Panc1 (cell line): ENCODE measurements around the gene IRF3. TPM values are rescaled to one million over a fixed set of nuclear protein-coding genes. Genes with fewer than 3 reads are reported as not detected.
A peak's percentile ranks its signal among the peaks of the same experiment; 100 is the strongest.

ENCODE experiments used
- ATAC-seq: fragments of 200-7000 bp; cut with Tn5 transposase; 2 replicates; pipeline ENCODE4 v1.9.1; 2020; ENCODE audit warnings: mild to moderate bottlenecking, moderate library complexity
- BruUV-seq: library from RNA; stranded (reverse); fragments of 400-500 nt; replicated peaks from 2 replicates; lab custom pipeline; 2021; lab: Mats Ljungman, UMichigan
- CTCF ChIA-PET: fragments of 300-600 bp; sonication (Branson Sonifier 250); formaldehyde crosslinking; loops from one replicate; lab custom pipeline; 2022; ENCODE audit warnings: antibody characterized with exemption; lab: Charles Lee
- POLR2A ChIA-PET: fragments of 300-600 bp; sonication (Branson Sonifier 250); formaldehyde crosslinking; loops from one replicate; lab custom pipeline; 2022; ENCODE audit warnings: antibody characterized with exemption; lab: Charles Lee
- DNase-seq: peaks from one replicate; pipeline ENCODE4 v3.0.0-alpha.2; 2010; ENCODE audit warnings: low read depth, low spot score
- H3K27ac ChIP-seq: 2 replicates; pipeline ENCODE4 v1.5.1; 2011; ENCODE audit warnings: mild to moderate bottlenecking, low read length, inconsistent platforms
- H3K27me3 ChIP-seq: fragments of 200-500 bp; sonication (Bioruptor generic); 2 replicates; pipeline ENCODE4 v1.6.0; 2014; ENCODE audit warnings: low read length, inconsistent platforms; ENCODE audit not compliant: control insufficient read depth, insufficient read depth
- H3K36me3 ChIP-seq: fragments of 200-500 bp; sonication (Bioruptor generic); 2 replicates; pipeline ENCODE4 v1.5.1; 2014; ENCODE audit warnings: inconsistent platforms, mild to moderate bottlenecking, low read length, moderate library complexity; ENCODE audit not compliant: control insufficient read depth, insufficient read depth
- H3K4me1 ChIP-seq: 2 replicates; pipeline ENCODE4 v1.5.1; 2011; ENCODE audit warnings: inconsistent platforms, mild to moderate bottlenecking, low read length, moderate library complexity; ENCODE audit not compliant: control insufficient read depth, insufficient read depth
- H3K4me3 ChIP-seq, 2 experiments: 2 replicates each; pipeline ENCODE4 v1.5.1; 2011 to 2012; ENCODE audit warnings: low read depth in 2 of 2, low read length in 2 of 2, mild to moderate bottlenecking in 2 of 2, inconsistent platforms in 1 of 2, moderate library complexity in 1 of 2
- H3K9me3 ChIP-seq: fragments of 200-500 bp; sonication (Bioruptor generic); 2 replicates; pipeline ENCODE4 v1.5.1; 2014; ENCODE audit warnings: low read depth, mild to moderate bottlenecking, inconsistent platforms, low read length, moderate library complexity; ENCODE audit not compliant: control insufficient read depth, insufficient read depth
- POLR2AphosphoS5 ChIP-seq: IDR thresholded peaks from 2 replicates; pipeline ENCODE4 v1.6.1; 2012; ENCODE audit warnings: mild to moderate bottlenecking, low read depth, low read length, moderate library complexity
- SIN3A ChIP-seq: IDR thresholded peaks from 2 replicates; pipeline ENCODE4 v1.6.1; 2012; ENCODE audit warnings: low read depth, mild to moderate bottlenecking, low read length, moderate library complexity, borderline replicate concordance; ENCODE audit not compliant: insufficient read depth
- TCF7L2 ChIP-seq: IDR thresholded peaks from 2 replicates; pipeline ENCODE4 v1.6.1; 2011; ENCODE audit warnings: mild to moderate bottlenecking, low read depth, low read length, inconsistent platforms
- in situ Hi-C: cut with HindIII; loops from 2 replicates; pipeline ENCODE4 v1.10.0; 2016; ENCODE audit warnings: low sequenced_read_pairs, low pct_unique_long_range_greater_than_20kb
- intact Hi-C: fragments of 100-400 bp; cut with micrococcal nuclease; formaldehyde crosslinking; loops from one replicate; pipeline ENCODE4 v1.10.0; 2022; ENCODE audit not compliant: unreplicated experiment
- total RNA-seq: library from RNA; stranded (reverse); gene quantifications from one replicate; pipeline ENCODE4 v1.2.1, GENCODE V29; 2021; ENCODE audit not compliant: unreplicated experiment
- TF ChIP-seq, protein P1 (sequence below), 2 experiments: IDR thresholded peaks; 2 replicates each; pipeline ENCODE4 v1.6.1; 2011 to 2012; ENCODE audit warnings: low read depth in 2 of 2, control low read depth in 1 of 2, low read length in 1 of 2, mild to moderate bottlenecking in 1 of 2, moderate library complexity in 1 of 2; ENCODE audit not compliant: insufficient read depth in 1 of 2
- TF ChIP-seq, protein P2 (sequence below): fragments of 450-650 bp; IDR thresholded peaks from 2 replicates; pipeline ENCODE4 v1.5.1; 2017; ENCODE audit warnings: mild to moderate bottlenecking

Gene IRF3
- total RNA-seq, 1 experiment from 2014 or later, result 109 TPM

DNA sequence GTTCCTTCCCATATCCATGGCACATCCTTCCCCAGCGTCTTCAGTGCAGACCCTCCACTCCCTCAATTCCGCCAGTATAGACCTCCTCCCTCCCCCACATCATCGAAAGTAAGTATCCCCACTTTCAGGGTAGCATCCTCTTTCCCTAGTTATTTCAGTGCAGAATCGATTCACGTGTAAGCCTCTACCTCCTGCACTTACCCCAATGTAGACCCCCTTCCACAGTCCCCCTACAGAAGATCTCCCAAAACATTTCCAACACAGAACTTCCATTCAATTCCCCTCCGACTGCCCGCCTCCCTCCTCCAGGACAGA is 664 bp downstream of the IRF3 start:
- peaks cover 2% of the 10 kb centered on the region; the same call in 1 of the 2 replicates for H3K4me1 ChIP-seq
- in situ Hi-C loops, result no loop called here
- H3K4me3 ChIP-seq, result peak overlapping the region; percentile 71 to 95
- peaks cover 10% of the 10 kb centered on the region; the same call in 1 of the 2 replicates for H3K36me3 ChIP-seq
- ChIA-PET CTCF (no interaction called here), POLR2A (interaction anchor here (0.8 kb wide), 1 partner anchor 12 kb away, joined by 5 read pairs; the partner anchor contains the start of gene PRMT1)
- intact Hi-C loops, result no loop called here
- H3K9me3 ChIP-seq, result no peaks in the 10 kb centered on the region
- peak overlapping the region; percentile 90 for H3K27ac ChIP-seq
- ATAC-seq, result no peak
- TF ChIP-seq POLR2AphosphoS5 (no peak; the same call in 1 of the 2 replicates), SIN3A (no peak), TCF7L2 (no peak)
- TF ChIP-seq, protein P1, sequence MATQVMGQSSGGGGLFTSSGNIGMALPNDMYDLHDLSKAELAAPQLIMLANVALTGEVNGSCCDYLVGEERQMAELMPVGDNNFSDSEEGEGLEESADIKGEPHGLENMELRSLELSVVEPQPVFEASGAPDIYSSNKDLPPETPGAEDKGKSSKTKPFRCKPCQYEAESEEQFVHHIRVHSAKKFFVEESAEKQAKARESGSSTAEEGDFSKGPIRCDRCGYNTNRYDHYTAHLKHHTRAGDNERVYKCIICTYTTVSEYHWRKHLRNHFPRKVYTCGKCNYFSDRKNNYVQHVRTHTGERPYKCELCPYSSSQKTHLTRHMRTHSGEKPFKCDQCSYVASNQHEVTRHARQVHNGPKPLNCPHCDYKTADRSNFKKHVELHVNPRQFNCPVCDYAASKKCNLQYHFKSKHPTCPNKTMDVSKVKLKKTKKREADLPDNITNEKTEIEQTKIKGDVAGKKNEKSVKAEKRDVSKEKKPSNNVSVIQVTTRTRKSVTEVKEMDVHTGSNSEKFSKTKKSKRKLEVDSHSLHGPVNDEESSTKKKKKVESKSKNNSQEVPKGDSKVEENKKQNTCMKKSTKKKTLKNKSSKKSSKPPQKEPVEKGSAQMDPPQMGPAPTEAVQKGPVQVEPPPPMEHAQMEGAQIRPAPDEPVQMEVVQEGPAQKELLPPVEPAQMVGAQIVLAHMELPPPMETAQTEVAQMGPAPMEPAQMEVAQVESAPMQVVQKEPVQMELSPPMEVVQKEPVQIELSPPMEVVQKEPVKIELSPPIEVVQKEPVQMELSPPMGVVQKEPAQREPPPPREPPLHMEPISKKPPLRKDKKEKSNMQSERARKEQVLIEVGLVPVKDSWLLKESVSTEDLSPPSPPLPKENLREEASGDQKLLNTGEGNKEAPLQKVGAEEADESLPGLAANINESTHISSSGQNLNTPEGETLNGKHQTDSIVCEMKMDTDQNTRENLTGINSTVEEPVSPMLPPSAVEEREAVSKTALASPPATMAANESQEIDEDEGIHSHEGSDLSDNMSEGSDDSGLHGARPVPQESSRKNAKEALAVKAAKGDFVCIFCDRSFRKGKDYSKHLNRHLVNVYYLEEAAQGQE (IDR thresholded peaks at IDR 0.05; ENCODE audit: insufficient read depth in 1 of 2, low read depth in 2 of 2, low read length in 1 of 2), result no peak
- TF ChIP-seq, protein P2, sequence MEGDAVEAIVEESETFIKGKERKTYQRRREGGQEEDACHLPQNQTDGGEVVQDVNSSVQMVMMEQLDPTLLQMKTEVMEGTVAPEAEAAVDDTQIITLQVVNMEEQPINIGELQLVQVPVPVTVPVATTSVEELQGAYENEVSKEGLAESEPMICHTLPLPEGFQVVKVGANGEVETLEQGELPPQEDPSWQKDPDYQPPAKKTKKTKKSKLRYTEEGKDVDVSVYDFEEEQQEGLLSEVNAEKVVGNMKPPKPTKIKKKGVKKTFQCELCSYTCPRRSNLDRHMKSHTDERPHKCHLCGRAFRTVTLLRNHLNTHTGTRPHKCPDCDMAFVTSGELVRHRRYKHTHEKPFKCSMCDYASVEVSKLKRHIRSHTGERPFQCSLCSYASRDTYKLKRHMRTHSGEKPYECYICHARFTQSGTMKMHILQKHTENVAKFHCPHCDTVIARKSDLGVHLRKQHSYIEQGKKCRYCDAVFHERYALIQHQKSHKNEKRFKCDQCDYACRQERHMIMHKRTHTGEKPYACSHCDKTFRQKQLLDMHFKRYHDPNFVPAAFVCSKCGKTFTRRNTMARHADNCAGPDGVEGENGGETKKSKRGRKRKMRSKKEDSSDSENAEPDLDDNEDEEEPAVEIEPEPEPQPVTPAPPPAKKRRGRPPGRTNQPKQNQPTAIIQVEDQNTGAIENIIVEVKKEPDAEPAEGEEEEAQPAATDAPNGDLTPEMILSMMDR, result no peak
- H3K27me3 ChIP-seq, result no peaks in the 10 kb centered on the region
- DNase-seq, result no peak
- BruUV-seq, result no TSS peak

DNA sequence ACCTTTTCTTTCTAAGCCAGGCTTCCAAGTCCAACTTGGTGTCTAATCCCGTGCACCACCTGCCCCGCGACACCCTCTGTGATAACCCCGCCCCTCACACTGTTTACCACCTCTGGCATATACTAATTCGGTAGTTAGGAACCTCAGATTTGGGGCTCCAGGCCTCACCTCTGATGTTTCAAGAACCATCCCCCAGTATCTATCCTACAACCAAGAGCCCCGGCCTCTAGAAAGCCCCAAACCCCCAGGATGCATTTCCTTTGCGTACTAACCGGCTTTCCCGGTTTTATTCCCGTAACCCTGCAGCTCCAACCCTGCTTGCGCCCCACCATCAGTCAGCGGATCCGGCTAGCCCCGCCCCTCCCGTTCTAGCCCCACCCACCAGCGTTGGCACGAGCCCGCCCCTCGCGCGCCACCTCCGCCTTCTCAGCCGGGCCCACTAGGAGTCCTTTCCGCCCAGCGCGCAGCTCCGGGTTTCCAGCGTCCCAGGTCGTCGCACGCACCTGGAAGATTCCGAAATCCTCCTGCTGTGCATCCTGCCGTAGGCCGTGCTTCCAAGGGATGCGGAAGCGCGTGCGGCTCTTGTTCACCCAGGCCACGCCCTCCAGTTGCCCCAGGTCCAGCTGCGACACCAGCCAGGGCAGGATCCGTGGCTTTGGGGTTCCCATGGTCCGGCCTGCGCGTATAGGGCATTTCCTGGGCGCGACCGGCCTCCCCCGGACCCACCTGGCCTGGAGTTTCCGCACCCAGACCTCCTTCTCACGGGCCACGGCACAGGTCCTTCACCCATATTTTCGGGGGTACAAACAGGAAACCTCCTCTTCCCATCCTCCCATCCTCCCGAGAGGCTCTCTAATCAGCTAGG is 1.3 kb downstream of the IRF3 start:
- no peak for DNase-seq
- Histone ChIP-seq H3K27ac (peak overlapping the region; percentile 90), H3K4me3 (peak overlapping the region; percentile 71 to 95), H3K9me3 (no peaks in the 10 kb centered on the region), H3K4me1 (peaks cover 2% of the 10 kb centered on the region; the same call in 1 of the 2 replicates), H3K36me3 (peaks cover 10% of the 10 kb centered on the region; the same call in 1 of the 2 replicates), H3K27me3 (no peaks in the 10 kb centered on the region)
- in situ Hi-C loops (no loop called here), intact Hi-C loops (no loop called here)
- peak; percentile 77 for ATAC-seq
- TF ChIP-seq POLR2AphosphoS5 (peak; percentile 81), SIN3A (0 out of 2 replicates have a peak, but pooled peaks have one; percentile 54), TCF7L2 (no peak)
- TF ChIP-seq, protein P1 (IDR thresholded peaks at IDR 0.05; ENCODE audit: insufficient read depth in 1 of 2, low read depth in 2 of 2, low read length in 1 of 2), result no peak
- POLR2A ChIA-PET, result interaction anchor here (0.6 to 0.8 kb wide), 3 partner anchors 12 to 189 kb away, joined by 3 to 5 read pairs (median 4); partner anchors contain the start of genes PRMT1 and RRAS
- TSS peak; percentile 88 for BruUV-seq
- CTCF ChIA-PET, result interaction anchor here (0.8 kb wide), 1 partner anchor 8 kb away, joined by 6 read pairs; no protein-coding TSS in a partner anchor
